Sigmoid colon (tissue), 4 donors: Measurements from ENCODE around the gene RFPL3.

Experiments
- CTCF ChIP-seq, 4 experiments: fragments of 450-650 bp in 3 of 4; fragments of 200-600 bp in 1 of 4; IDR thresholded peaks; one replicate each; pipeline ENCODE4 v1.5.1; 2016 to 2019; ENCODE audit warnings: antibody characterized with exemption in 4 of 4, mild to moderate bottlenecking in 3 of 4, moderate library complexity in 2 of 4
- EP300 ChIP-seq, 4 donors: sonication (generic); formaldehyde crosslinking; IDR thresholded peaks; one replicate each; pipeline ENCODE4 v1.6.1; 2017; ENCODE audit warnings: antibody characterized with exemption in 4 of 4
- POLR2A ChIP-seq, 2 donors: fragments of 450-650 bp; IDR thresholded peaks; one replicate each; pipeline ENCODE4 v1.6.1; 2016; ENCODE audit warnings: antibody characterized with exemption in 2 of 2, mild to moderate bottlenecking in 2 of 2, moderate library complexity in 2 of 2
- POLR2AphosphoS5 ChIP-seq, 4 donors: sonication (generic); formaldehyde crosslinking; IDR thresholded peaks; one replicate each; pipeline ENCODE4 v1.6.1; 2017; ENCODE audit warnings: antibody characterized with exemption in 4 of 4

DNA sequence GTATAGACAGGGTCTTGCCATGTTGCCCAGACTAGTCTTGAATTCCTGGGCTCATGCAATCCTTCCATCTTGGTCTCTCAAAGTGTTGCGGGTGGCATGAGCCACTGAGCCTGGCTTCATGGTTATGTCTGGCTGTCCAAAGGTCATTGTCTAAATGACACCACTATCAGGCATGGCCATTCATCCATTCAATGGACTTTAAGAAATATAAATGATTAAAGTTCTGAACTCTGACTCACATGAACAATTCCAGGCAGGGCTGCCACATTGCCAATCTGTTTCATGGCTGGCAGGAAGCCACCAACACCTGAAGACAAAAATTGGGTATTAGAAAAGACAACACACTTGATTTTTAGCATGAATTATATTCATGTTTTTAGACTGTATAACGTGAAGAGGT lies 50.3 kb downstream of the RFPL3 start:
- TF ChIP-seq CTCF (IDR thresholded peaks at IDR 0.05) (no peak), POLR2A (IDR thresholded peaks at IDR 0.05) (no peak), EP300 (IDR thresholded peaks at IDR 0.05) (no peak), POLR2AphosphoS5 (IDR thresholded peaks at IDR 0.05) (no peak)
